NCI-H2171 (cell line): ENCODE results near the gene COL23A1.
"Not testable (repeated sequence)": the region's sequence is repeated elsewhere in the genome, so short reads cannot be mapped to it uniquely, and the experiment has no call there.

Experiments
- DNase-seq: peaks from one replicate; lab custom pipeline; 2025; lab: John Stamatoyannopoulos, UW

Gene COL23A1

GRCh38 chr5:178261666-178262600, 328.3 kb downstream of the COL23A1 start:
- DNase-seq = no peak

GRCh38 chr5:178259623-178260536, 330.3 kb downstream of the COL23A1 start:
- DNase-seq = no peak

DNA sequence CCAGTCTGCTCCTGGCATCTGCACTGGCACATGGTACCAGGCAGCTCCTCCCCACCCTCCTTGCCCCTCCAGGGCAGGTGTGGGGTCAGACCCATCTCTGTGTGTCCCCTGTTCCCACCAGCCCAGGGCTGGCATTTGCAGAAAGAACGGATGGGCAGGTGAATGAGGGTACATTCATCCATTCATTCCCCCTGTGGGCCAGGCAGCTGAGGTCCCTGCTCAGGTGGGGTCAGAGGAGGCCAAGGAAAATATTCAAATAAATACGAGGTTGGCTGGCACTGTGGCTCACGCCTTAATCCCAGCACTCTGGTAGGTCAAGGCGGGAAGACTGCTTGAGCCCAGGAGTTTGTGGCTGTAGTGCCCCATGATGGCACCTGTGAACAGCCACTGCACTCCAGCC, 332.5 kb downstream of the COL23A1 start:
- no peak for DNase-seq

- no peak for DNase-seq
These were observed 333.4 kb downstream of the COL23A1 start for GRCh38 chr5:178256746-178257145.

GRCh38 chr5:178253632-178254031, 336.6 kb downstream of the COL23A1 start:
- DNase-seq = not testable (repeated sequence)

DNA sequence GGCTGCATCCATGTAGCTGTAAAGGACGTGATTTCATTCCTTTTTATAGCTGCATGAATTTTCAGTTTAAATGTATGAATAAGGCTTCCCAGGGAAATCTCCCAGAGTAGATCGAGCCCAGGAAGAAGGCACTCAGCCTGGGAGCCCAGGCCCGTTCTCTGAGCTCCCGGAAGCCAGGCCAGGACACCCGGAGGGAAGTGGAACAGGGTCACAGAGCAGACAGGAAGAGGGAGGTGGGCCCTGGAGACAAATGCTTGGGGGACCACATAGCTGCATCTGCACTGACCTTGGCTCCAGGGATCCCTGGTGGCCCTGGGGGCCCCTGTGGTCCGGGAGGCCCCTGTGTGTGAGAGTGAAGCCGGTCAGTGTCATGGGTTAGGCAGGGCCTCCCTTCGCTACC, 337.9 kb downstream of the COL23A1 start:
- DNase-seq = no peak

- no peak for DNase-seq
These were observed 339.9 kb downstream of the COL23A1 start for GRCh38 chr5:178250263-178250662.

GRCh38 chr5:178249191-178249989, 340.8 kb downstream of the COL23A1 start:
- DNase-seq = no peak

- DNase-seq = no peak
These were observed 341.4 kb downstream of the COL23A1 start for GRCh38 chr5:178248750-178249149.

- DNase-seq = no peak
These were observed 342.4 kb downstream of the COL23A1 start for GRCh38 chr5:178247481-178248456.

DNA sequence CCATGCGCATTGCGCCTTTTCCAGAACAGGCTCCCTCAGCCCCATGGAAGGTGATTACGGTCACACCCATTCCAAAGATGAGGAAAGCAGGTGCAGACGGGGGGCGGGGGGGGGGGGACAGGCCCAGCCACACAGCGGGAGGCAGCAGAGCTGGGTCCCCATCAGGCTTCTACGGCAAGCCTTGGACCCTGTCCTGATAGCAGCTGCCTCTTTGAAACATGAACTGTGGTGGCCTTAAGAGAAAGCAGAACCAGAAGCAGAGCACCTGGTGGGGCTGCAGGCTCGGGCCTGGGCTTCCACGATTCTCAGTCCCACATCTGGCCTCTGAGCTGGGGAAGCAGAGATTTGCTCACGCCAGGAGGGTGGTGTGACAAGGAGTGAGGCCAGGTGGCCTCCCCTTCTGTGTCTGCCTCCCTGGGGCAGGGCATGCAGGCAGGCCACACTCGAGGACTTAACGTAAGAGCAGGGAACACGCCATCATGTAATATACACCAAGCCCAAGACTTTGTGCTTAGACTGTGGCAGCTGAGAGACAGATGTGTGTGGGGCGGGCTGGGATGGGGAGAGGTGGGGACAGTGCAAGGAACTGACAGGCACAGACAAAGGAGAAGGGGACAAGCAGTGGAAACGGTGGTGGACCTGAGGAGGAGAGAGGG, 343.4 kb downstream of the COL23A1 start:
- no peak for DNase-seq

DNA sequence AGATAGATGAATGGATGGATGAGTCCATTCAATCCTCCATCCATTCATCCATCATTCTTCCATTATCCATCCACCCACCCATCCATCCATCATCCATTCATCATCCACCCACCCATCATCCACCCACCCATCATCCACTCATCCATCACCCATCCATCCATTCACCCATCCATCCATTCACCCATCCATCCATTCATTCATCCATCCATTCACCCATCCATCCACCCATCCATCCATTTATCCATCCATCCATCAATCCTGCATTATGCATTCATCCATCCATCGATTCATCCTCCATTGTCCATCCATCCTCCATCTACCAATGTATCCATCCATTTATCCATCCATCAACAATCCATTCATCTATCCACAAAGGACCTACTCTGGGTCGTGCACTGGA, 344.8 kb downstream of the COL23A1 start:
- no peak for DNase-seq

GRCh38 chr5:178244576-178244975, 345.6 kb downstream of the COL23A1 start:
- no peak for DNase-seq

- no peak for DNase-seq
These were observed 347.8 kb downstream of the COL23A1 start for GRCh38 chr5:178242416-178242815.

DNA sequence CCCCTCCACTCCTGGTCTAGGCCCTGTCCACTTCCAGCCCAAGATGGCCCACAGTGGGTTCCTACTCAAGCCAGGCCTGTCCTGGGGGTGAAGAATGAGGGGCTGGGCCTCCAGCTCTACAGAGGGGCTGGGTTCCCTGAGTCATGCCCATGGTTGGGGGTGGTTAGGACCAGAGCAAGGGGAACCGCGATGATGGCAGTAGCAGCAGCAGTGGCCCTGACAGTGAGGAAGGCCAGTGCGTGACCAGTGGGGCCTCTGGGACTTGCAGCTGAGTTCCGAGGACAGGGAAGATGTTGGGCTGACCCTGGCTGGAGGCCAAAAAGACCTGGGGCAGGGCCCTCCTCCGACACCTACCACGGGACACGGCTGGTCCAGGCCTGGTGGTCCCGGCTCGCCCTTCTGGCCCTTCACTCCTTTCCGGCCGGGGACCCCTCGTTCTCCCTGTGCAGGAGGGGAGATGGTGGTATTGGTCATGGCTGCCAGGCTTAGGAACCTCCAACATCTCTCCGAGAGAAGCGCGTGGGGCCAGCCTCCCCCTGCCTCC, 348.4 kb downstream of the COL23A1 start:
- DNase-seq = no peak

DNA sequence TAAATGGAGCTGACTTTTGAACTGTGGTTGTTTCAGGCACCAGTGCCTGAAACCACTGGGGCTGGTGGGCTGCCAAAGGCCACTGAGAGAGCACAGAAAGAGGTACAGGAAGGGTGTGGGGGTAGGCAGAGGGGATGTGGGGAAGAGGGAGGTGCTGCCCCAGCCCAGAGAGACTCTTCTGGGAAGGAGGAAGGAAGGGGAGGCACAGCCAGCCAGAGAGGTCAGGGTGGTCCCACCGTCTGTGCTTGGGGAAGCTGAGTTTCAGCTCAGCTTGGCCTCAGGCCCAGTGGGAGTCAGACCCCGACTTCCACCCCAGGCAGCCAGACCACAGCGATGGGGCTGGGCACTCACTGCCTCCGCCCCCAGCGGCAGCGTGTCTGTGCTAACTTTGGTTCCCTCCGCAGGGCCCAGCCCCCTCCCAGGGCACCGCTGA, 348.9 kb downstream of the COL23A1 start:
- DNase-seq = no peak

GRCh38 chr5:178240766-178241165, 349.4 kb downstream of the COL23A1 start:
- no peak for DNase-seq

GRCh38 chr5:178240341-178240741, 349.9 kb downstream of the COL23A1 start:
- no peak for DNase-seq

DNA sequence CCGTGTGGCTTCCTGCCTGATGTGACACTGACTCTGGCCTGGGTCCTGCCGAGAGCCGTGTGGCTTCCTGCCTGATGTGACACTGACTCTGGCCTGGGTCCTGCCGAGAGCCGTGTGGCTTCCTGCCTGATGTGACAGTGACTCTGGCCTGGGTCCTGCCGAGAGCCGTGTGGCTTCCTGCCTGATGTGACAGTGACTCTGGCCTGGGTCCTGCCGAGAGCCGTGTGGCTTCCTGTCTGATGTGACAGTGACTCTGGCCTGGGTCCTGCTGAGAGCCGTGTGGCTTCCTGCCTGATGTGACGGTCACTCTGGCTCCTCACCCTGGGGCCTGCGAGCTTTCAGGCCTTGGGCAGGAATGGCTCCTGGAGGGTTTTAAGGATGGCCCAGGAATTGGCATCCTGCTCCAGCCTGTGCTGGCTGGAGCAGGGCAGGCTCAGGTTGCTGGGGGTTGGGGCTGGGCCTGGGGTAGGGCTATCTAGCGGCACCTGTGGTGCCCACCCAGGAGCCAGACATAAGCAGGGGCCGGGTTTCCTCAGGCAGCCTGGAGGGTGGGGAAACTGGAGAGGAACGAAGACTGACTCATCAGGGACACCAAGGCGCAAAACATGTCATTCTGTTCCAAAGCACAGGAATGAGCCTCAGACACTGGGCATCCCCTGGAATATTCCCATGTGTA, 350.4 kb downstream of the COL23A1 start:
- not testable (repeated sequence) for DNase-seq
